ENCODE measurements around the gene BIN1.

- no peak for TF ChIP-seq CTCF (conservative IDR thresholded peaks at IDR 0.05; ENCODE audit: low read length)
- TF ChIP-seq EZH2phosphoT487 (IDR thresholded peaks at IDR 0.05; ENCODE audit: borderline replicate concordance, low read depth, low read length): no peak
Observed at GRCh38 chr2:127050803-127051115, 56.2 kb downstream of the BIN1 start.
